SK-N-SH (cell line): ENCODE results near the gene MAPK6. TPM values are rescaled to one million over a fixed set of nuclear protein-coding genes. Genes with fewer than 3 reads are reported as not detected.

ENCODE experiments used
- CTCF ChIA-PET: fragments of 300-600, 350-600 bp; formaldehyde crosslinking; extraction: SDS; loops from one replicate; lab custom pipeline; 2021; lab: Yijun Ruan, JAX
- POLR2A ChIA-PET: fragments of 350-600 bp; sonication (Branson Sonifier 250); formaldehyde crosslinking; extraction: SDS; loops from one replicate; lab custom pipeline; 2020; ENCODE audit warnings: antibody characterized with exemption, inconsistent platforms; lab: Yijun Ruan, JAX
- DNase-seq: peaks from one replicate; pipeline ENCODE4 v3.0.0; 2012
- H2AFZ ChIP-seq: fragments of 200-600 bp; sonication (generic); 2 replicates; pipeline ENCODE4 v1.8.1; 2016; ENCODE audit warnings: antibody characterized with exemption, mild to moderate bottlenecking, low read depth
- H3F3A ChIP-seq: fragments of 200-600 bp; sonication (generic); replicated peaks from 2 replicates; pipeline ENCODE3; 2016; ENCODE audit warnings: antibody characterized with exemption, mild to moderate bottlenecking; ENCODE audit not compliant: insufficient read depth
- H3K27ac ChIP-seq, 2 experiments: fragments of 200-500 bp in 1 of 2; fragments of 200-600 bp in 1 of 2; sonication (Bioruptor generic) in 1 of 2; sonication (generic), shearing (Covaris generic) in 1 of 2; 2 replicates each; pipeline versions ENCODE4 v1.5.1 to v1.6.1; 2014 to 2016; ENCODE audit warnings: low read depth in 2 of 2, inconsistent platforms in 1 of 2, low read length in 1 of 2, mild to moderate bottlenecking in 1 of 2, mixed read lengths in 1 of 2
- H3K27me3 ChIP-seq: fragments of 200-600 bp; sonication (generic), shearing (Covaris generic); 2 replicates; pipeline ENCODE4 v1.6.1; 2016; ENCODE audit warnings: mixed run types; ENCODE audit not compliant: insufficient read depth
- H3K36me3 ChIP-seq, 2 experiments: fragments of 200-500 bp in 1 of 2; fragments of 200-600 bp in 1 of 2; sonication (Bioruptor generic) in 1 of 2; sonication (generic) in 1 of 2; replicated peaks in 1 of 2; 2 replicates each; pipeline versions ENCODE3 to v1.5.1; 2014 to 2016; ENCODE audit warnings: low read length in 1 of 2, mild to moderate bottlenecking in 1 of 2; ENCODE audit not compliant: insufficient read depth in 2 of 2, control insufficient read depth in 1 of 2
- H3K4me1 ChIP-seq, 2 experiments: fragments of 200-500 bp in 1 of 2; fragments of 200-600 bp in 1 of 2; sonication (Bioruptor generic) in 1 of 2; sonication (generic), shearing (Covaris generic) in 1 of 2; 2 replicates each; pipeline versions ENCODE4 v1.5.1 to v1.6.1; 2014 to 2016; ENCODE audit warnings: low read depth in 1 of 2, low read length in 1 of 2, mixed run types in 1 of 2; ENCODE audit not compliant: insufficient read depth in 2 of 2, control insufficient read depth in 1 of 2
- H3K4me2 ChIP-seq: fragments of 200-600 bp; sonication (generic), shearing (Covaris generic); 2 replicates; pipeline ENCODE4 v1.6.1; 2017; ENCODE audit warnings: mixed run types
- H3K4me3 ChIP-seq, 2 experiments: fragments of 200-500 bp in 1 of 2; fragments of 200-600 bp in 1 of 2; sonication (Bioruptor generic) in 1 of 2; sonication (generic), shearing (Covaris generic) in 1 of 2; 2 replicates each; pipeline versions ENCODE4 v1.5.1 to v1.8.1; 2014 to 2016; ENCODE audit warnings: low read depth in 2 of 2, inconsistent platforms in 1 of 2, low read length in 1 of 2, mild to moderate bottlenecking in 1 of 2, mixed read lengths in 1 of 2, moderate library complexity in 1 of 2
- H3K79me2 ChIP-seq: fragments of 200-600 bp; sonication (generic); 2 replicates; pipeline ENCODE4 v1.8.1; 2017; ENCODE audit warnings: mild to moderate bottlenecking; ENCODE audit not compliant: insufficient read depth
- H3K9ac ChIP-seq: fragments of 200-600 bp; sonication (generic); 2 replicates; pipeline ENCODE4 v1.6.1; 2017; ENCODE audit warnings: mixed run types
- H3K9me2 ChIP-seq: fragments of 200-600 bp; sonication (generic); 2 replicates; pipeline ENCODE4 v1.6.1; 2017; ENCODE audit warnings: mixed run types
- H3K9me3 ChIP-seq: fragments of 200-600 bp; sonication (generic); 2 replicates; pipeline ENCODE4 v1.6.1; 2017; ENCODE audit warnings: mixed run types, mild to moderate bottlenecking, moderate library complexity
- H4K20me1 ChIP-seq: fragments of 200-600 bp; sonication (generic); 2 replicates; pipeline ENCODE4 v1.6.1; 2017; ENCODE audit warnings: mild to moderate bottlenecking, mixed run types; ENCODE audit not compliant: insufficient read depth
- CTCF ChIP-seq: fragments of 200-600 bp; sonication (generic); IDR thresholded peaks from 2 replicates; pipeline ENCODE4 v1.6.1; 2017; ENCODE audit warnings: antibody characterized with exemption, mild to moderate bottlenecking, moderate library complexity
- EP300 ChIP-seq, 2 experiments: IDR thresholded peaks; 2 replicates each; pipeline versions ENCODE4 v1.4.0 to v1.6.1; 2012; ENCODE audit warnings: borderline replicate concordance in 1 of 2, low read depth in 1 of 2, low read length in 1 of 2
- FOSL2 ChIP-seq: IDR thresholded peaks from 2 replicates; pipeline ENCODE4 v1.4.0; 2012; ENCODE audit warnings: low read depth, mild to moderate bottlenecking, moderate library complexity, borderline replicate concordance
- JUND ChIP-seq: IDR thresholded peaks from 2 replicates; pipeline ENCODE4 v1.4.0; 2012
- NRF1 ChIP-seq: IDR thresholded peaks from 2 replicates; pipeline ENCODE4 v1.6.1; 2012; ENCODE audit warnings: low read depth, mild to moderate bottlenecking, low read length
- PBX3 ChIP-seq: IDR thresholded peaks from 2 replicates; pipeline ENCODE4; 2012
- POLR2AphosphoS5 ChIP-seq: IDR thresholded peaks from 2 replicates; pipeline ENCODE4 v1.6.1; 2012; ENCODE audit warnings: low read depth, low read length
- RCOR1 ChIP-seq: fragments of 150-350 bp; IDR thresholded peaks from 2 replicates; pipeline ENCODE4 v1.6.1; 2017; ENCODE audit warnings: antibody characterized with exemption, low read length
- TCF12 ChIP-seq: IDR thresholded peaks from 2 replicates; pipeline ENCODE4 v1.4.0; 2012
- WGBS: methylation state at CpG from one replicate; pipeline ENCODE4 v1.1.6; 2017; ENCODE audit warnings: low lambda C conversion rate; 5-methylcytosine and 5-hydroxymethylcytosine counted together
- polyA plus RNA-seq, 3 experiments: library from polyadenylated mRNA; depleted of rRNA; stranded (reverse); fragments of >200 nt; gene quantifications; 2 replicates each; pipeline ENCODE4 v1.2.3, GENCODE V29; 2012

Gene MAPK6
- polyA plus RNA-seq, 1 of the 3 experiments (the other 2 are of a cell fraction), result 16.9 TPM

GRCh38 chr15:52013151-52013791, 5.7 kb upstream of the MAPK6 start:
- CTCF ChIA-PET, result interaction anchor here (0.8 kb wide), 1 partner anchor 158 kb away, joined by 3 read pairs; no protein-coding TSS in a partner anchor
- H3K4me2 ChIP-seq, result no peak overlapping the region

GRCh38 chr15:52014616-52015015, 4.4 kb upstream of the MAPK6 start:
- no peak for DNase-seq
- POLR2A ChIA-PET, result no interaction called here
- no peaks in the 10 kb centered on the region for H3K9me2 ChIP-seq

More at GRCh38 chr15:52013151-52013791, 5.7 kb upstream of the MAPK6 start:
- H4K20me1 ChIP-seq, result no peaks in the 10 kb centered on the region
- H3K9me3 ChIP-seq, result no peaks in the 10 kb centered on the region
- POLR2A ChIA-PET, result no interaction called here
- H2AFZ ChIP-seq, result no peak overlapping the region
- H3K9me2 ChIP-seq, result no peaks in the 10 kb centered on the region
- no peaks in the 10 kb centered on the region for H3K79me2 ChIP-seq
- TF ChIP-seq PBX3, result peak; percentile 61
- TF ChIP-seq TCF12, result peak; percentile 41; the same call in 1 of the 2 replicates
- no peak for TF ChIP-seq CTCF
- TF ChIP-seq FOSL2, result peak; percentile 31; the same call in 1 of the 2 replicates
- 0 out of 4 replicates have a peak, but pooled peaks of 1 of the 2 experiments have one; percentile 16 for TF ChIP-seq EP300 (IDR thresholded peaks at IDR 0.05; ENCODE audit: borderline replicate concordance in 1 of 2, low read depth in 1 of 2, low read length in 1 of 2)
- TF ChIP-seq JUND, result peak; percentile 53
- WGBS, result 85% methylated on average over 3 of the region's 3 CpGs
- H3K9ac ChIP-seq, result no peak overlapping the region
- no peak overlapping the region for H3K4me3 ChIP-seq
- H3K4me1 ChIP-seq, result no peaks in the 10 kb centered on the region; a peak in 1 of 4 replicates
- peak overlapping the region in 1 of 2 experiments; percentile 69; a peak in 2 of 4 replicates for H3K27ac ChIP-seq
- no peak for DNase-seq
- H3K27me3 ChIP-seq, result no peaks in the 10 kb centered on the region
- peaks cover 9% of the 10 kb centered on the region for H3F3A ChIP-seq
- H3K36me3 ChIP-seq, result no peaks in the 10 kb centered on the region

More at GRCh38 chr15:52014616-52015015, 4.4 kb upstream of the MAPK6 start:
- H2AFZ ChIP-seq, result no peak overlapping the region
- H3K79me2 ChIP-seq, result no peaks in the 10 kb centered on the region; the same call in 1 of the 2 replicates
- 100% methylated on average over 1 of the region's 1 CpG for WGBS
- CTCF ChIA-PET, result no interaction called here
- H3K9me3 ChIP-seq, result no peaks in the 10 kb centered on the region
- H3K36me3 ChIP-seq, result no peaks in the 10 kb centered on the region
- no peak overlapping the region for H3K4me3 ChIP-seq
- no peaks in the 10 kb centered on the region for H3K27me3 ChIP-seq
- no peak overlapping the region for H3K27ac ChIP-seq
- H3K9ac ChIP-seq, result no peak overlapping the region
- peaks cover 0 to 4% of the 10 kb centered on the region in 2 experiments; a peak in 2 of 4 replicates for H3K4me1 ChIP-seq
- peaks cover 9% of the 10 kb centered on the region for H3F3A ChIP-seq
- no peak overlapping the region for H3K4me2 ChIP-seq
- TF ChIP-seq NRF1 (no peak), FOSL2 (no peak), POLR2AphosphoS5 (no peak), RCOR1 (no peak)
- no peaks in the 10 kb centered on the region for H4K20me1 ChIP-seq
